Hypothalamus (tissue), 51 donors: Measurements from ENCODE around the gene EML1.

Experiments
- DNase-seq, 51 donors: peaks; one replicate each; lab custom pipeline; 2025; lab: John Stamatoyannopoulos, UW

The EML1 gene

GRCh38 chr14:99795046-99795445 lies 1.8 kb downstream of the EML1 start:
- DNase-seq = no peak

DNA sequence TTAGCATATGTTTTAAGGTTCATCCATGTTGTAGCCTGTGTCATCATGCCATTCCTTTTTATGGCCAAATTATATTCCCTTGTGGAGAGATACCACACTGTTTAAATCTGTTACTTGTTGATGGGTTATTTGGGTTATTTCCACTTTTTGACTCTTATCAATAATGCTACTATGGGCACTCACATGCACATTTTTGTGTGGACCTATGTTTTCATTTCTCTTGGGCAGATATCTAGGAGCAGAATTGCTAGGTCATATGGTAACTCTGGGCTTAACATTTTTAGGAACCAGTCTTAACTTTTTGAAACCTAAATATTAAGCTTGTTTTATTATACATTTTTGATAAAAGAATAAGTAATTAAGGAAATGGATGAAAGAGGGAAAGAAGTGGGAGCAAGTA lies 4.0 kb downstream of the EML1 start:
- no peak for DNase-seq

- DNase-seq = no peak
Observed at GRCh38 chr14:99800781-99801180, 7.6 kb downstream of the EML1 start.

DNA sequence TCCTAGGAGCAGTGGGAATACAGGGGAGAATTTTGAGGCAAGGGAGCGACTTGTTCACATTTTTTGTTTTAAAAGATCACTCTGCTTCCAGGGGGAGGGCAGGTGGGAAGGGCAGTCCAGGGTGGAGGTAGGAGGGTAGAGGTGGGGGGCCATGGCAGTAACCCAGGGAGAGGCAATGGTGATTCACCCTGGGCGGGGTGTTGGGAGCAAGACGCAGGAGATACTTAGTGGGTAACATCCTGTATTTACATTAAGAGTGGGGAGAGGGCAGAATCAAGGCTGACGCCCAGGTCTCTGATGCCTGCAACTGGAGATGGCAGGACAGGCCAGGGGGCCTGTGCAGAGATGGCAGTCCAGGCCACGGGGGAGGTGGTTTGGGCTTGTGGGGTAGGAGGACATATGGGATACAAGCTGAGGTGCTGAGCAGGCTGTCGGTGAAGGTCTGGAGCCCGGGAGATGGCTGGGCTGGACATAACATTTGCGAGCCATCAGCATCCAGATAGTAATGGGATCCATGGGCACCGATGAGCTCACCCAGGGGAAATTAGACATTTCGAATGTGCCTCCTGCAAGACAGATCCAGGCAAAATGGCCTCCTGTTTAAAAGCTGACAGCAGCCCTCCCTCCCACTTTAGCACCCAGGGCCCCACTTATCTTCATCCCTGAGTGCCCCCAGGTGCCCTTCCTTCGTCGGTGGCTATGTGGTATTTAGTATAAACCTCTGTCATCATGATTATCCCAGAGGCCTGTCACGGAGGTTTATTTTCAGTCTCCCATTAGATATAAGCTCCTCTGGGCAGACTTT lies 9.3 kb downstream of the EML1 start:
- no peak for DNase-seq

GRCh38 chr14:99803106-99803775 lies 10.0 kb downstream of the EML1 start:
- no peak for DNase-seq

DNA sequence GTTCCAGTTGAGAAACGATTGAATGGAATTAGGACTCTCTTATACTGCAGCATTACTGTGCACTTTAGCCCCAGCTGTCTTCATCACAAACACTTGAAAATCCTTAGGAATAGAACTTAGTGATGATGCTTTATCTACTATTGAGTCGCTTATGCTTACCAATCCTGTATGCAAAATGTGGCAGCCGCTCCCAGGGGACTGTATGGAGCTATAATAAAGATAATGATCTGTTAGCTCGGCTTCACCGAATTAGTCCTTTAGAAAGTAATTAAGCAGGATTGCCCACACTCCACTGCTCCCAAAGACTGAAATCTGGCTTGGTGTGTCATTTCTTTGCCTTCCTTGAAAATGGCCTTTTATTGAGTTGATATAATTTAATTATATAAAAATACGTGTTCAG lies 10.6 kb downstream of the EML1 start:
- no peak for DNase-seq

- peak in 1 of 51 donors; percentile 17 for DNase-seq
Observed at GRCh38 chr14:99805757-99806439, 12.7 kb downstream of the EML1 start.

DNA sequence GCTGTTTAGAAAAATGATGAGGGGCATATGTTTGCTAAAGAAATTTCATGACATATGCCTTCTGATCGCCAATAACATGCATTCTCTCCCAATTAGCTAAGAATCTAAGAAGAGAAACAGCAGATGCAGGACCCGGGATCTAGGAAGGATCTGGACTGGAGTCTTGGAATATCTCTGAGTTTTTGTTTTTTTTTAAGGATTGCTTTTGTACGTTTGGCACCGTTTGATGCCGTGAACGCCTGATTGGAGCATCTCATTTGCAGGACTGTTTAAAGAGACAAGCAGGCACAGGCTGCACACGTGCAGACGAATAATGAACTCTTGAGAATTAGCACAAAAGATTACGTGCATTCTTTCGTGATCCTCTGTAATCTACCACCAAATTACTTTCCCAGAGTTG lies 13.6 kb downstream of the EML1 start:
- no peak for DNase-seq

- no peak for DNase-seq
Observed at GRCh38 chr14:99807413-99808153, 14.4 kb downstream of the EML1 start.

GRCh38 chr14:99808154-99808505 lies 14.9 kb downstream of the EML1 start:
- no peak for DNase-seq

GRCh38 chr14:99808515-99808914 lies 15.3 kb downstream of the EML1 start:
- DNase-seq = no peak

DNA sequence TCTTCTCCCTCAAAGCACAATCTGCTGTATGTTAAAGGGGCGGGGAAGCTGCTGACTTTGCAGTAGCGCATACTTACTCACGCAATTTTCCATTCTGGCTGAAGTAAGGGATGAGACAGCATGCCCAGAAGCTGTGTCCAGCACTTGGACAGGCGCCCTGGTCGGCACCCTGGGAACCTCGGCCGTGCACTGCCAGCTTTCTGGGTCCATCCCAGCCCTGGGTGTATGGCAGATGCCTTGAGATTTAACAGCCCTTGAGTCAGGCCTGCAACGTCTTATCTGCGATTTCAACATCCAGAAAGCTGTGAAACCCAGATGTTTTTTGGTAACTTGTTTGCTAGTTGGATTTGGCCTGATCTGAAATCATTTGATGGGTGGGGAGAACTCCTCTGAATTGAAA lies 16.1 kb downstream of the EML1 start:
- DNase-seq = peak in 23 of 51 donors; percentile 9 to 61 (median 42)

DNA sequence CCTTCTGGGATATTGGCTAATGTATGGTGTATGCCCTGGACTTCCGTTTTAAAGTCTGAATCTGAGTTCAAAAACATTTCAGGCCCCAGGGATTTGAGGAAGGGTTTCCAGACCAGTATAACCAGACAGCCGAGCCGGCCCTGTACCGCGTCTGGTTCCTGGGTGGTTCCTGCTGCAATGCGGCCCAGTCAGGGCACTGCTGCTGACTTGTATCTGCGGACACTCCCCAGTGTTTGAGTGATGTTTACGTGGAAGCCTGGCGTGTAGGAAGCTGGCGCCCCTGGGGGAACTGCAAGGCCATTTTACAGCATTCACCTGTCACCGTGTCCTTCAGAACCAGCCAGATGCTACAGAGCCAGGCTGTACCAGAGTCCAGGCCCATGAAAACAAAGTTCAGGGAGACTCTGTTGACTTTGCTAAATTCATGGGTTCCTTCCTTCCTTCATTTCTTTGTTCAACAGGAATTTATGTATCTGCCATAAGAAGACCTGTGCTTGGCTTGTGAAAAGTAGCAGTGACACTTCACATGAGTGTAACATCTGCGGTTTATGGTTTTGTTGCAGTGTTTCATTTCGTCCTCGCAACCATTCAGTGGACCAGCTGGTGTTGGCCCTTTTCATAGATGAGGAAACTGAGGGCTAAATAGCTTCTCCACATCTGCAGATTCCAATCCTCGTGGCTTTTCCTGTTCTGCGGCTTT lies 16.8 kb downstream of the EML1 start:
- DNase-seq = no peak

DNA sequence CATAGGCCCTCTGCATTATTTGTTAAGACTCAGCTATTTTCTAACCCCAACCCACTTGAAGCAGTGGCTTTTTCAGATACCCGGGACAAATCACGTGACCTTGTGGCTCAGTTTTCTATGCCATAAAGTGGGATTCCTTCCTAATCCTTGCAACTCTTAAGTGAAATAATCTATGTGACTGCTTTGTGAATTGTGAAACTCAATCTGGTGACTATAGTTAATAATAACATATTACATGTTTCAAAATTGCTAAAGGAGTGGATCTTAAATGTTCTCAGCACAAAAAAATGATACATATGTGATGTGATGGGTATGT lies 17.3 kb downstream of the EML1 start:
- no peak for DNase-seq

- DNase-seq = no peak
Observed at GRCh38 chr14:99812096-99812750, 19.0 kb downstream of the EML1 start.

- DNase-seq = no peak
Observed at GRCh38 chr14:99812892-99813291, 19.7 kb downstream of the EML1 start.

DNA sequence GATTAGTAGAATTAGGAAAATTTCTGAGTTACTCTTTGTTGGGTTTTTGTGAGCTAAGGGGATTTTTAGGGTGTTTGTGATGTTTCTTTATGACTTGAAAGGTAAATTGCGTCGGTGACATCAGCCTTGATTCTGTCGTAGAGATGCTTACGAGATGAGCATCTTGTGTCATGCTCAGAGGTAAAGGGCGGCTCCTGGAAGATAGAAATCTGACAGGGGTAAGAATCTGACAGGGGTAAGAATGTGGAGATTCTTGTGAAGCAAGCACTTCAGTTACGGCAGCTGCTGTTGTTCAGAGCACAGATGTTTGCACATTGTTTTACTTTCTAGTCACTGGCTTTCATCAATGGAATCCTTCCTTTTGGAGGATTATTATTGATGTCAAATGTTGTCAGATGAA lies 22.5 kb downstream of the EML1 start:
- DNase-seq = no peak

DNA sequence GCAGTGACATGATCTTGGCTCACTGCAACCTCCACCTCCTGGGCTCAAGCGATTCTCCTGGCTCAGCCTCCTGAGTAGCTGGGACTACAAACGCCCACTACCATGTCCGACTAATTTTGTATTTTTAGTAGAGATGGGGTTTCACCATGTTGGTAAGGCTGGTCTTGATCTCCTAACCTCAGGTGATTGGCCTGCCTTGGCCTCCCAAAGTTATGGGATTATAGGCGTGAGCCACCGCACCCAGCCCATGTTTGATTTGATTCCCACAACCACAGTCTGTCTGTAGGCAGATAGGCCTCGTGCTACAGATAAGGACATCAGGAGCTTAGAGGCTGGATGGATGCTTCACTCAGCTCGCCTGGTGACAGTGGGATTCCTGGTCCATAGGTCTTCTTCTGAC lies 23.0 kb downstream of the EML1 start:
- no peak for DNase-seq

GRCh38 chr14:99816642-99817041 lies 23.4 kb downstream of the EML1 start:
- DNase-seq = no peak

GRCh38 chr14:99817331-99817730 lies 24.1 kb downstream of the EML1 start:
- DNase-seq = no peak
